Measurements from ENCODE around the gene ARFRP1.

The ARFRP1 gene

GRCh38 chr20:63705232-63706026 lies 2.3 kb downstream of the ARFRP1 start:
- DNase-seq = peak in 3 of 10 donors; percentile 43 to 53 (median 52)
- intact Hi-C loops (cut with DNase I) = loop anchor here (2.0 to 10.0 kb wide), 2 partner anchors 159 to 251 kb away; partner anchors contain the start of genes ABHD16B, TPD52L2 and UCKL1

- intact Hi-C loops (cut with DNase I) = loop anchor here (10.0 kb wide), 1 partner anchor 160 kb away; the partner anchor contains the start of genes ABHD16B and TPD52L2
- peak in 3 of 10 donors; percentile 37 to 70 (median 50) for DNase-seq
Observed at GRCh38 chr20:63704749-63705117, 3.0 kb downstream of the ARFRP1 start.

GRCh38 chr20:63703976-63704748 lies 3.6 kb downstream of the ARFRP1 start:
- intact Hi-C loops (cut with DNase I) = loop anchor here (10.0 kb wide), 1 partner anchor 161 kb away; the partner anchor contains the start of genes ABHD16B and TPD52L2

DNA sequence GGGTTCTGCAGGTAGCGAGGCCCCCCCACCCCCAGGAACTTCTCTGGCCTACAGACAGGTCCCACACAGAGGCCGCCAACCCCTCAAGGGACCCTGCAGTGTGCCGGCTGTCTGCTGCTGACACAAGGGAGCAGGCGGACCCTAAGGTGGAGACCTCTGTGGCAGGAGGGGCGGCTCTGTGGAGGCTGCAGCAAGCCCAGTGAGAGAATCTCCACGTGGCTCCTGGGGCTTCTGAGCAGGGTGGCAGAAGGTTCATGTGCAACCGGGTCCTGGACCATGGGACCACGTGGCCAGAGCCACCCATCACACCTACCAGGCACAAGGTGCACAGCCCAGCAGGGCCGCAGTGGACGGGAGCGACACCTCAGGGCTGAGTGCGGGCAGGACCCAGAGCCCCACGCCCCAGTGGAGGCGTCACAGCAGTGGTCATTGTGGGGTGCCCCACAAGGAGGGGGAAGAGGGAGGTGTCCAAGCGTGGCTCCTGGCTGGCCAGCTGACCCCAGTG lies 4.3 kb downstream of the ARFRP1 start:
- intact Hi-C loops (cut with DNase I) = loop anchor here (10.0 kb wide), 1 partner anchor 161 kb away; the partner anchor contains the start of genes ABHD16B and TPD52L2
- peak in 3 of 10 donors; percentile 40 to 85 (median 55) for DNase-seq

More at GRCh38 chr20:63703976-63704748, 3.6 kb downstream of the ARFRP1 start:
- peak in 3 of 10 donors; percentile 44 to 67 (median 47) for DNase-seq

- DNase-seq = peak in 3 of 10 donors; percentile 53 to 66 (median 54)
Observed at GRCh38 chr20:63702751-63703470, 4.9 kb downstream of the ARFRP1 start.

DNA sequence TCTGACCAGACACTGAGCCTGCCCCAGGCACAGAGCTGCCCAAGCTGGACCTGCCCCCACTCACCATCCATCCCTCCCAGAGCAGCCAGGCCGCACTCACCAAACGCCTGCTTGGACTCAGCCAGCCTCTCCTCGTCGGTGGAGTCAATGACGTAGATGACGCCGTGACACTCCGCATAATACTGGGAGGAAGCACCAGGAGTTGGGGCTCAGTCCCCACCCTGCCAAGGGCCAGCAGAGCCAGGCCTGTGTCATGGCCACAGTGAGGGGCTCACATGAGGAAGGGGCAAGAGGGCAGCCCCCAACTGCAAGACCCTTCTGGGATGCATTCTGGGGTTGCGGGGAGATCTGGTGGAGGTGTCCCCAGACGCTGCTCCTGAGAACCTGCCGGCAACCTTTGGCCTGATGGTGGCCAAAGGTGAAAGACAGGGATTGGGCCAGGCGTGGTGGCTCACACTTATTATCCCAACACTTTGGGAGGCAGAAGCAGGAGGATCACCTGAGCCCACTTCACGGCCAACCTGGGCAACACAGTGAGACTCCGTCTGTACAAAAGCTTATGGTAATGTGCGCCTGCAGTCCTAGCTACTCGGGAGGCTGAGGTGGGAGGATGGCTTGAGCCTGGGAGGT lies 5.6 kb downstream of the ARFRP1 start:
- intact Hi-C loops (cut with DNase I) = loop anchor here (10.0 kb wide), 1 partner anchor 163 kb away; the partner anchor contains the start of genes ABHD16B and TPD52L2
- DNase-seq = peak in 4 of 10 donors; percentile 7 to 77 (median 46)

More at GRCh38 chr20:63702751-63703470, 4.9 kb downstream of the ARFRP1 start:
- intact Hi-C loops (cut with DNase I) = loop anchor here (10.0 kb wide), 1 partner anchor 162 kb away; the partner anchor contains the start of genes ABHD16B and TPD52L2

- intact Hi-C loops (cut with DNase I) = loop anchor here (10.0 kb wide), 1 partner anchor 163 kb away; the partner anchor contains the start of genes ABHD16B and TPD52L2
- peak in 3 of 10 donors; percentile 58 to 72 (median 63) for DNase-seq
Observed at GRCh38 chr20:63701329-63702035, 6.3 kb downstream of the ARFRP1 start.

DNA sequence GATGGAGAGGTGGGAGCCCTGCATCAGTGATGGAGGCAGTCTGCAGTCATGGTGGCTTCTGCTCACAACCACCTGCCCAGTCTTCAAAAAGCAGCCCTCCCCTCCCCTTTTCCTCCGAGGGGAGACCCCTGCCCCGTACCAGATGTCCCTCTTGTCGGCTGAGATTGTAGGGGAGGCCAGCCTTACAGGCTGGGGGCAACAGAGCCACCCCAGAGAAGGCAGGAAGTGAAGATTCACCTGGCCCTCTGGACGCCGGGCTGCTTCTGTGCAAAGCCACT lies 6.8 kb downstream of the ARFRP1 start:
- intact Hi-C loops (cut with DNase I) = loop anchor here (10.0 kb wide), 1 partner anchor 164 kb away; the partner anchor contains the start of genes ABHD16B and TPD52L2

GRCh38 chr20:63700199-63701050 lies 7.4 kb downstream of the ARFRP1 start:
- intact Hi-C loops (cut with DNase I) = loop anchor here (10.0 kb wide), 1 partner anchor 164 kb away; the partner anchor contains the start of genes ABHD16B and TPD52L2
- peak in 3 of 10 donors; percentile 55 to 79 (median 70) for DNase-seq

More for the DNA sequence above, 6.8 kb downstream of the ARFRP1 start:
- peak in 2 of 10 donors; percentile 53 to 66 for DNase-seq

GRCh38 chr20:63699466-63700198 lies 8.1 kb downstream of the ARFRP1 start:
- DNase-seq = peak in 3 of 10 donors; percentile 59 to 79 (median 79)

DNA sequence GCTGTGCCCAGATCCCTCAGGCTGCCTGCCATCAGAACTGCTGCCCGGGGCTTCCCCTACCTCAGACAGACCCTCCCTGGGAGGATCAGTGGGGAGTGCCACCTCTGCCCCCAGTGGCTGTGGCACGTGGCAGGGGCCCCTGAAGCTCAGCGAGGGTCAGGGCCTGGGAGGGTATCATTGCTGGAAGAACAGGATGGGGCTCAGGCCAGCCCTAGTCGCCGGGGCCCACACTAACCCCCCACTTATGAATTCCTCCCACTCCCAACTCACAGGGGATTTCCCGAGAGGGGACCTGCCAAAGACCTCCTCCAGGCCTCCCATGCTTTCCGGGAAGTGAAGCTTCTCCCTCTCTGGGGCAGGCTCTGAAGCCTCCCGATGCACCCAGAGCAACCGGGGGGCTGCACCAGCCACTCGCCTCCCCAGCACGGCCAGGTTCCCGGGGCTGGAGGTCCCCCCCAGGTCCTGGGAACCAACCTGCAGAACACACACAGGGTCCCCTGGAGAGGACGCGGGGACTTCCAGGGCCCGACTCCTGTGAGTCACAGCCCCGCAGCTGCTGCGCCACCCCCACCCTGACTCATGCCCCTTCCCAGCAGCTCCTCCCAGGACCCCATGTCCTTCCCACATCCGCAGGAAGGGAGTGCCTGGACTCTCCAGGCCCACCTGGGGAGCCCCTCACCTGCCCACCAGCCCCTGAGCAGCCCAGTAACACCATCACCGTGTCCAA lies 8.9 kb downstream of the ARFRP1 start:
- peak in 3 of 10 donors; percentile 75 to 86 (median 81) for DNase-seq
- intact Hi-C loops (cut with DNase I) = no loop called here

More at GRCh38 chr20:63699466-63700198, 8.1 kb downstream of the ARFRP1 start:
- intact Hi-C loops (cut with DNase I) = loop anchor here (10.0 kb wide), 1 partner anchor 165 kb away; the partner anchor contains the start of genes ABHD16B and TPD52L2

- intact Hi-C loops (cut with DNase I) = no loop called here
- peak in 3 of 10 donors; percentile 71 to 84 (median 82) for DNase-seq
Observed at GRCh38 chr20:63697868-63698545, 9.8 kb downstream of the ARFRP1 start.

GRCh38 chr20:63697357-63697867 lies 10.4 kb downstream of the ARFRP1 start:
- intact Hi-C loops (cut with DNase I) = no loop called here
- DNase-seq = peak in 2 of 10 donors; percentile 78 to 82

DNA sequence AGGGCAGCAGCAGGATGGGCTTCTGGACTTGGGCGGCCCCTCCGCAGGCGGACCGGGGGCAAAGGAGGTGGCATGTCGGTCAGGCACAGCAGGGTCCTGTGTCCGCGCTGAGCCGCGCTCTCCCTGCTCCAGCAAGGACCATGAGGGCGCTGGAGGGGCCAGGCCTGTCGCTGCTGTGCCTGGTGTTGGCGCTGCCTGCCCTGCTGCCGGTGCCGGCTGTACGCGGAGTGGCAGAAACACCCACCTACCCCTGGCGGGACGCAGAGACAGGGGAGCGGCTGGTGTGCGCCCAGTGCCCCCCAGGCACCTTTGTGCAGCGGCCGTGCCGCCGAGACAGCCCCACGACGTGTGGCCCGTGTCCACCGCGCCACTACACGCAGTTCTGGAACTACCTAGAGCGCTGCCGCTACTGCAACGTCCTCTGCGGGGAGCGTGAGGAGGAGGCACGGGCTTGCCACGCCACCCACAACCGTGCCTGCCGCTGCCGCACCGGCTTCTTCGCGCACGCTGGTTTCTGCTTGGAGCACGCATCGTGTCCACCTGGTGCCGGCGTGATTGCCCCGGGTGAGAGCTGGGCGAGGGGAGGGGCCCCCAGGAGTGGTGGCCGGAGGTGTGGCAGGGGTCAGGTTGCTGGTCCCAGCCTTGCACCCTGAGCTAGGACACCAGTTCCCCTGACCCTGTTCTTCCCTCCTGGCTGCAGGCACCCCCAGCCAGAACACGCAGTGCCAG lies 11.0 kb downstream of the ARFRP1 start, which contains the start of gene TNFRSF6B:
TNFRSF6B (plus strand) TSS at position 25 of the 729 bp plus-strand sequence; CDS start at position 141, 116 bp downstream.
- intact Hi-C loops (cut with DNase I) = no loop called here
- peak in 2 of 10 donors; percentile 76 to 90 for DNase-seq
